ENCODE measurements around the gene GPBAR1. TPM values are rescaled to one million over a fixed set of nuclear protein-coding genes. Genes with fewer than 3 reads are reported as not detected.
A peak's percentile ranks its signal among the peaks of the same experiment; 100 is the strongest.

GPBAR1 gene
- total RNA-seq, 1 experiment from 2014 or later, result 1.1 TPM

DNA sequence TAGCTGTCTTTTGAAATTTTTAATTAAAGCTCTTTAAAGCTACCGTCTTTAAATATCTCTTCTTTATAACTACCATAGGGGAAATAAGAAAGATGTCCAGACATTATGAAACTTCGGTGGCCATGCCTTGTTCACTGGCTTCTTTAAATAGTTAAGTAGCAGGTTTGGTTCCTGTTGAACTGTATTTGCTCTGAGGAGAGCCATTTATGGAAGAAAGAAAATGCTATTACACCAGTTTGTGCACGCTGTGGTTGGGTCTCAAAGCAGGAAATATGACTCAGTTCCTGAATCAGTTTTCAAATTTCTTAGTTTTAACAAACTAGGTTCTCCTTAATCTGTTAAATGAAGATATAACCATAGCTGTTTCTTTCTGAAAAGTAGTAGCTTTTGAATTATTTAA is 31.6 kb upstream of the GPBAR1 start:
- peaks cover 96% of the 10 kb centered on the region for H3K36me3 Mint-ChIP-seq (ENCODE audit: insufficient read depth, unreplicated experiment)
- CTCF ChIA-PET, result no interaction called here

DNA sequence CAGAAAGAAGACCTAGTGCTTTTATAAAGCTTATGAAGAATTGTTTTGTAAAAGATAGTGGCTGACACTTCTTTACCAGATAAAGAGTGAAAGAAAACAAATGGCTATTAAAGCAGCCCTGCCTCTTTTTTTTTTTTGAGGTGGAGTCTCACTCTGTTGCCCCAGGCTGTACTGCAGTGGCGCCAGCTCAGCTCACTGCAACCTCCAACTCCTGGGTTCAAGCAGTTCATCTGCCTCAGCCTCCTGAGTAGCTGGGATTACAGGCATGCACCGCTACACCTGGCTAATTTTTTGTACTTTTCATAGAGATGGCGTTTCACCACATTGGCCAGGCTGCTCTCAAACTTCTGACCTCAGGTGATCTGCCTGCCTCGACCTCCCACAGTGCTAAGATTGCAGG is 31.0 kb upstream of the GPBAR1 start:
- peaks cover 62% of the 10 kb centered on the region for H3K4me1 Mint-ChIP-seq (ENCODE audit: low read depth, unreplicated experiment)
- peaks cover 96% of the 10 kb centered on the region for H3K36me3 Mint-ChIP-seq (ENCODE audit: insufficient read depth, unreplicated experiment)
- BruUV-seq (replicated peaks), result no TSS peak
- CTCF ChIA-PET, result no interaction called here
- TF ChIP-seq, protein P1, sequence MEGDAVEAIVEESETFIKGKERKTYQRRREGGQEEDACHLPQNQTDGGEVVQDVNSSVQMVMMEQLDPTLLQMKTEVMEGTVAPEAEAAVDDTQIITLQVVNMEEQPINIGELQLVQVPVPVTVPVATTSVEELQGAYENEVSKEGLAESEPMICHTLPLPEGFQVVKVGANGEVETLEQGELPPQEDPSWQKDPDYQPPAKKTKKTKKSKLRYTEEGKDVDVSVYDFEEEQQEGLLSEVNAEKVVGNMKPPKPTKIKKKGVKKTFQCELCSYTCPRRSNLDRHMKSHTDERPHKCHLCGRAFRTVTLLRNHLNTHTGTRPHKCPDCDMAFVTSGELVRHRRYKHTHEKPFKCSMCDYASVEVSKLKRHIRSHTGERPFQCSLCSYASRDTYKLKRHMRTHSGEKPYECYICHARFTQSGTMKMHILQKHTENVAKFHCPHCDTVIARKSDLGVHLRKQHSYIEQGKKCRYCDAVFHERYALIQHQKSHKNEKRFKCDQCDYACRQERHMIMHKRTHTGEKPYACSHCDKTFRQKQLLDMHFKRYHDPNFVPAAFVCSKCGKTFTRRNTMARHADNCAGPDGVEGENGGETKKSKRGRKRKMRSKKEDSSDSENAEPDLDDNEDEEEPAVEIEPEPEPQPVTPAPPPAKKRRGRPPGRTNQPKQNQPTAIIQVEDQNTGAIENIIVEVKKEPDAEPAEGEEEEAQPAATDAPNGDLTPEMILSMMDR (IDR thresholded peaks at IDR 0.05; ENCODE audit: unreplicated experiment), result no peak
- no peaks in the 10 kb centered on the region for H3K9me3 Mint-ChIP-seq (ENCODE audit: low read depth, unreplicated experiment)
- no peaks in the 10 kb centered on the region for H3K27me3 Mint-ChIP-seq (ENCODE audit: unreplicated experiment)
- no peak overlapping the region for H3K4me3 Mint-ChIP-seq (ENCODE audit: low read depth, unreplicated experiment)
- peak; percentile 43 for DNase-seq
- peak overlapping the region; percentile 80 for H3K27ac Mint-ChIP-seq (ENCODE audit: unreplicated experiment)
- intact Hi-C loops (cut with micrococcal nuclease; ENCODE audit: unreplicated experiment), result loop anchor here (1.0 kb wide), 1 partner anchor 12 kb away; no protein-coding TSS in a partner anchor

More for the DNA sequence above, 31.6 kb upstream of the GPBAR1 start:
- intact Hi-C loops (cut with micrococcal nuclease; ENCODE audit: unreplicated experiment), result loop anchor here (1.0 kb wide), 1 partner anchor 11 kb away; no protein-coding TSS in a partner anchor
- DNase-seq, result peak; percentile 38
- BruUV-seq (replicated peaks), result no TSS peak
- H3K4me1 Mint-ChIP-seq (ENCODE audit: low read depth, unreplicated experiment), result peaks cover 63% of the 10 kb centered on the region
- H3K27me3 Mint-ChIP-seq (ENCODE audit: unreplicated experiment), result no peaks in the 10 kb centered on the region
- H3K9me3 Mint-ChIP-seq (ENCODE audit: low read depth, unreplicated experiment), result no peaks in the 10 kb centered on the region
- peak overlapping the region; percentile 80 for H3K27ac Mint-ChIP-seq (ENCODE audit: unreplicated experiment)
- peak overlapping the region; percentile 43 for H3K4me3 Mint-ChIP-seq (ENCODE audit: low read depth, unreplicated experiment)
- TF ChIP-seq, protein P1 (IDR thresholded peaks at IDR 0.05; ENCODE audit: unreplicated experiment), result no peak

DNA sequence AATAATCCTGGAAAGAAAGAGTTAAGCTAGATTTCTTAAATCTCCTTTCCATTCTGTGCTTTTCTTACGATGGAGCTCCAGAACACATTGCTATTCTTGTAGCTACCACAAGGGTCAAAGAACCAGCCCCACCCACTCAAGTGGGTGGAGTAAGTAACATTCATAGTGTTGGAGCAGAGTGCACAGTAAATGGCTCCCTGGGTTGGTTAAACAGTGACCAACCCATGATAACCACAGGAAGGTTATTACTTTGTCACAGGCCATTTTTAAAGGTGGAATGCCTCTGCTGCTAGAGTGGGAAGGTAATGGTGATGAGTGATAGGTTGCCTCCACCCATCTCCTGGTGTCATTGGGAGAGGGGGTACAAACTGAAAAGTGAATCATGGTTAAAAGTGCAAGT is 29.9 kb upstream of the GPBAR1 start:
- CTCF ChIA-PET, result interaction anchor here (0.6 to 1.0 kb wide), 9 partner anchors 9 to 200 kb away, joined by 3 to 9 read pairs (median 4); partner anchors contain the start of gene ARPC2

DNA sequence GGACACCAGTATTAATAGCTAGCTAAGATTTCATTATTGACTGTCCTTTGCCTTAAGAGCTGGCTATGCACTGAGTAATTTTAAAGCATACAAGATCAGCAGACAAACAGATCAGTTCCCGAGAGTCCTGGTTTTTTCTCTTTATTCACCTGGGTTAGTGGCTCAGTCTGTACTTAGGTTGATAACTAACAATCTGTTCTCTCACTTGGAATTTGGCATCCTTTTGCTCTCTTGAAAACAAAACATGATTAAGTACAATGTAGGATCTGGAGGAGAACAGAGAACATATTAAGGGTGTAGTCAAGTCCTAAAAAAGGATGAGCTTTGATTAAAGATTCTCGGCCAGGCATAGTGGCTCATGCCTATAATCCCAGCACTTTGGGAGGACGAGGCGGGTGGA is 27.3 kb upstream of the GPBAR1 start:
- no peaks in the 10 kb centered on the region for H3K27me3 Mint-ChIP-seq (ENCODE audit: unreplicated experiment)
- DNase-seq, result no peak
- intact Hi-C loops (cut with micrococcal nuclease; ENCODE audit: unreplicated experiment), result no loop called here
- BruUV-seq (replicated peaks), result no TSS peak
- CTCF ChIA-PET, result no interaction called here
- peak overlapping the region; percentile 58 for H3K27ac Mint-ChIP-seq (ENCODE audit: unreplicated experiment)
- no peaks in the 10 kb centered on the region for H3K9me3 Mint-ChIP-seq (ENCODE audit: low read depth, unreplicated experiment)
- TF ChIP-seq, protein P1 (IDR thresholded peaks at IDR 0.05; ENCODE audit: unreplicated experiment), result no peak
- H3K4me1 Mint-ChIP-seq (ENCODE audit: low read depth, unreplicated experiment), result peaks cover 46% of the 10 kb centered on the region
- H3K36me3 Mint-ChIP-seq (ENCODE audit: insufficient read depth, unreplicated experiment), result peaks cover 95% of the 10 kb centered on the region
- no peak overlapping the region for H3K4me3 Mint-ChIP-seq (ENCODE audit: low read depth, unreplicated experiment)

More for the DNA sequence above, 29.9 kb upstream of the GPBAR1 start:
- peaks cover 96% of the 10 kb centered on the region for H3K36me3 Mint-ChIP-seq (ENCODE audit: insufficient read depth, unreplicated experiment)
- peaks cover 51% of the 10 kb centered on the region for H3K4me1 Mint-ChIP-seq (ENCODE audit: low read depth, unreplicated experiment)
- intact Hi-C loops (cut with micrococcal nuclease; ENCODE audit: unreplicated experiment), result loop anchor here (1.0 kb wide), 1 partner anchor 45 kb away; no protein-coding TSS in a partner anchor
- no peaks in the 10 kb centered on the region for H3K27me3 Mint-ChIP-seq (ENCODE audit: unreplicated experiment)
- H3K4me3 Mint-ChIP-seq (ENCODE audit: low read depth, unreplicated experiment), result peak overlapping the region; percentile 47
- peak overlapping the region; percentile 80 for H3K27ac Mint-ChIP-seq (ENCODE audit: unreplicated experiment)
- peak; percentile 76 for DNase-seq
- TF ChIP-seq, protein P1 (IDR thresholded peaks at IDR 0.05; ENCODE audit: unreplicated experiment), result peak; percentile 51
- BruUV-seq (replicated peaks), result no TSS peak
- no peaks in the 10 kb centered on the region for H3K9me3 Mint-ChIP-seq (ENCODE audit: low read depth, unreplicated experiment)
